ENCODE data around the gene MDP1. TPM values are rescaled to one million over a fixed set of nuclear protein-coding genes. Genes with fewer than 3 reads are reported as not detected.
"Not testable (repeated sequence)": the region's sequence is repeated elsewhere in the genome, so short reads cannot be mapped to it uniquely, and the experiment has no call there.

MDP1 gene
- total RNA-seq, 1 donor from 2014 or later: 13.5 TPM

DNA sequence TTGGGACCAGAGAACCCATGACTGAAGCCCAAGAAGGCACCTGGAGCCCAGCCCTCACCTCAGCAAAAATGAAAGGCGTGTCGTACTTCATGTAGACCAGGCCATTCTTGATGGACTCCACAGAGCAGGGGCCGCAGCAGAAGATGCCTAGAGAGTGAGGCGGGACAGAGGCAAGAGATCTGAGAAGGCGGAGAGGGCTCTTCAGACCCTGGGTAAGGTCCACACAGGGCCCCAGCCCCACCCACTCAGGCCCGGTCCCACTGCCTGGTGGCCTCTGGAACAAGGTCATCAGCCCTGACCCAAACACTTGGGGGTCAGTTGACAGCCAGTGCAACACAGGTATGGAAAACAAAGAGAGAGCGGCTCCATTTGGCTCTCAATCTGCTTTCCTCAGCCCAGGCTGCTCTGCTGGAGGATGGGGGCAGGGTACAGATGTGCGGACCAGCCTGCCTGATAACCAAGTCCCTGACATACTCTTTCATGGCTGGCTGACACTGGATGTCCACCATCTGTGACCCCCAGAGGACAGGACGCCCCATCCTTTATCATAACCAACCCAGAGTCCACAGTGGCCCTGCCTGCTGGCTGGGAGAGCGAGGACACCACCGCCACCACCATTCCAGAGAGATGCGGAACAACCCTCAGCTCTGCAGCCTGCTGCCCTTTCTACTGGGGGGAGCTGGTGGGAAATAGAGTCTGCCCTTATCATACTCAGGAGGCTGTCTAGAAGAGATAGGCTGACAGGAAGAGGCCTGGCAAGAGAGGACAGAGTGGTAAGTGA is 40.3 kb upstream of the MDP1 start:
- Mint-ChIP-seq H3K4me3 (no peak overlapping the region), H3K27me3 (no peaks in the 10 kb centered on the region), H3K4me1 (peaks cover 7% of the 10 kb centered on the region), H3K36me3 (ENCODE audit: low read depth) (peaks cover 11% of the 10 kb centered on the region), H3K27ac (no peak overlapping the region), H3K9me3 (no peaks in the 10 kb centered on the region)
- intact Hi-C loops (cut with micrococcal nuclease): no loop called here
- DNase-seq: no peak

DNA sequence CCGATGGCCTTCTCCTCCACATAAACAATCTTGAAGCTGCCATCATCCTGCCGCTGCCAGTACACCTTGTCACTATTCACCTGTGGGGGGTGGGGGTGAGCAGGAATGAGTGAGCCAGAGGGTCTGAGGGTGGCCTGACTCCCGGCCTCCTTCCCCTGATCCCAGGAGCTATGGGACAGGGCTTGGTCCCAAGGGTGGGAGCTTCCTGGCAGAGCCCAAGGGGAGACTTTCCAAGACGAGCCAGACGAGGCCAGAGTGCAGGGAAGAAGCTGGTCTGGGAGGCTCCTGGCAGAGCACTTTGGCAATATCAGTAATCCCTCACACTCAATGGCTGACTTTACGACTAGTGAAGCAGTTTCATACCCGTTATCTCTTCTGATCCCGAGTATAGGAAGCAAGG is 39.6 kb upstream of the MDP1 start:
- no peak for DNase-seq
- H3K9me3 Mint-ChIP-seq: no peaks in the 10 kb centered on the region
- intact Hi-C loops (cut with micrococcal nuclease): no loop called here
- peaks cover 14% of the 10 kb centered on the region for H3K4me1 Mint-ChIP-seq
- no peak overlapping the region for H3K4me3 Mint-ChIP-seq
- H3K36me3 Mint-ChIP-seq (ENCODE audit: low read depth): peaks cover 12% of the 10 kb centered on the region
- no peaks in the 10 kb centered on the region for H3K27me3 Mint-ChIP-seq
- no peak overlapping the region for H3K27ac Mint-ChIP-seq

DNA sequence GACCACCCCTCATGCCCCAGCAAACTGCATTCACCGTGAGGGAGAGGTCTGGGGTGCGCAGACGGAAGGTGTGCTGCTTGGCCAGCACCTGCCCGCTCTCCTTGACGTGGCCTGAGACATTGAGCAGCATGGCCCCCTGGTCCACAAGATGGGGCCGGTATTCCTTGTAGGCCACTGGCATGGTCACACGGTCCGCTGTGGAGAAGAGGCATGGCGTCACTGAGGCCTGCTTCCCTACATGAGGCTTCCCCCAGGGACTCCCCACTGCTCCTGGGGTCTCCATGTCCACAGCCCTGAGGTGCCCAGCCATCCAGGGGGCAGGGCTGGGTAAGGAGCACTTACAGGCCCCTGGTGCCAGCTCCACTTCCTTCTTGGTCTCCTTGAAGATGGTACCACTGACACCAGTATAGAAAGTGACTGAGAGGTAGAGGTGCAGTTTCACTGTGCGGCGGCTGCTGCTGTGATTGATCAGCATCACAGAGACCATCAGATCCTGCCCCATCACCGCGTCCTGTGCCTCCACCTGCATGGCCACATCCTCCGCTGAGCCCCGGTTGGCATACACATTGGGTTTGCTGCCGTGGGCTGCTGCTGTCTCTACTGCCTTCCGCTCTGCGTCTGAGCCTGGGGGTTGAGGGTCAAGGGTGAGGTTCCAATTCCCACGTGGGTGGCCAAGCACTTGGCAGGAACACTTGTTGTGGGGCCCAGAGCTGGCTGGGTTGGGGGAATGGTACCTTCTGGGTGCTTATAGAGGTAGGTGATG is 38.9 kb upstream of the MDP1 start:
- Mint-ChIP-seq H3K27me3 (no peaks in the 10 kb centered on the region), H3K4me3 (no peak overlapping the region), H3K9me3 (no peaks in the 10 kb centered on the region), H3K27ac (no peak overlapping the region), H3K36me3 (ENCODE audit: low read depth) (peaks cover 13% of the 10 kb centered on the region), H3K4me1 (peaks cover 20% of the 10 kb centered on the region)
- intact Hi-C loops (cut with micrococcal nuclease): no loop called here
- no peak for DNase-seq

GRCh38 chr14:24253936-24254335 is 38.1 kb upstream of the MDP1 start:
- Mint-ChIP-seq H3K4me3 (no peak overlapping the region), H3K9me3 (no peaks in the 10 kb centered on the region), H3K36me3 (ENCODE audit: low read depth) (peaks cover 15% of the 10 kb centered on the region), H3K27me3 (no peaks in the 10 kb centered on the region), H3K27ac (no peak overlapping the region), H3K4me1 (peaks cover 26% of the 10 kb centered on the region)
- DNase-seq: no peak
- intact Hi-C loops (cut with micrococcal nuclease): no loop called here

- Mint-ChIP-seq H3K27me3 (no peaks in the 10 kb centered on the region), H3K9me3 (no peaks in the 10 kb centered on the region), H3K27ac (no peak overlapping the region), H3K4me3 (no peak overlapping the region), H3K4me1 (peaks cover 36% of the 10 kb centered on the region), H3K36me3 (ENCODE audit: low read depth) (peaks cover 15% of the 10 kb centered on the region)
- intact Hi-C loops (cut with micrococcal nuclease): no loop called here
- no peak for DNase-seq
Measured at GRCh38 chr14:24252289-24253124, 36.6 kb upstream of the MDP1 start.

GRCh38 chr14:24251880-24252288 is 36.0 kb upstream of the MDP1 start:
- peaks cover 14% of the 10 kb centered on the region for H3K36me3 Mint-ChIP-seq (ENCODE audit: low read depth)
- intact Hi-C loops (cut with micrococcal nuclease): no loop called here
- H3K9me3 Mint-ChIP-seq: no peaks in the 10 kb centered on the region
- H3K4me1 Mint-ChIP-seq: peaks cover 40% of the 10 kb centered on the region
- no peaks in the 10 kb centered on the region for H3K27me3 Mint-ChIP-seq
- no peak overlapping the region for H3K4me3 Mint-ChIP-seq
- H3K27ac Mint-ChIP-seq: no peak overlapping the region
- DNase-seq: no peak

- H3K4me3 Mint-ChIP-seq: peak overlapping the region; percentile 65
- intact Hi-C loops (cut with micrococcal nuclease): no loop called here
- no peaks in the 10 kb centered on the region for H3K9me3 Mint-ChIP-seq
- DNase-seq: no peak
- peak overlapping the region; percentile 85 for H3K27ac Mint-ChIP-seq
- peaks cover 14% of the 10 kb centered on the region for H3K36me3 Mint-ChIP-seq (ENCODE audit: low read depth)
- H3K4me1 Mint-ChIP-seq: peaks cover 42% of the 10 kb centered on the region
- H3K27me3 Mint-ChIP-seq: no peaks in the 10 kb centered on the region
Measured at GRCh38 chr14:24250354-24250753, 34.5 kb upstream of the MDP1 start.

DNA sequence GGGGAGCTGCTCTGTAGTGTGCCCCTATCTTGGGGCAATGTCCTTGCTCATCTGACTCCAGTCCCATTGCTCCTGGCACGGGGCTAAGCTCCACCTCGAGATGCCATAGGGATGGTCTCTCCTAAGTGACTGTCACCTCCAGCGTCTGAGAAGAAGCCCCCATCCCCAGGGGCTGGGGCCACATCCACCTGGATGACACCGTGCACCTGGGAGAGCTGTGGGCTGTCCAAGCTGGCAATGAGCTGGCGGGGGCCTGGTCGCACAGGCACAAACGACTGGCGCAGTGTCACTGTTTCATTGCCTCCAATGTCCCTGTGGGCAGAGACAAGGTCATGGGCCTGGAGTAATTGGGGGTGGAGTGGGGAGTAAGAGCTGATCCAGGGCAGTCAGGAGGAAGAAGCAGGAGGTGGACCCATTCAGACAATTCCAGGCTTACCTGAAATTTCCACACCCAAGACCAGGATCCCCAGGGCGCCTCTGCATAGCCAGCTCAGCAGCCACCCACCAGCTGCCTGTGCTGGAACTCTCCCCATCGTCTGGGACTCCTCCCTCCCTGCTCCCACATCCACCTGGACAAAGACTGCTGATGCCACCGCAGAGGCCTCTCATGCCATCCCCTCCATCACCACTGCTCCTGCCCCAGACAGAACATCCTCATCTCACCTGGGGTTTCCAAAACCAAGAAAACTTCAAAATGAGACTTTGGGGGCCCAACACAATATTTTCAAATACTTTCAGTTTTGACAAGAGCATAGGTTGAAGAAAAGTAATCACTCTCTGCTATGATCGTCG is 33.6 kb upstream of the MDP1 start:
- Mint-ChIP-seq H3K36me3 (ENCODE audit: low read depth) (peaks cover 13% of the 10 kb centered on the region), H3K4me1 (peaks cover 46% of the 10 kb centered on the region), H3K4me3 (peak overlapping the region; percentile 58), H3K27me3 (no peaks in the 10 kb centered on the region), H3K9me3 (no peaks in the 10 kb centered on the region), H3K27ac (peak overlapping the region; percentile 85)
- intact Hi-C loops (cut with micrococcal nuclease): no loop called here
- DNase-seq: no peak

DNA sequence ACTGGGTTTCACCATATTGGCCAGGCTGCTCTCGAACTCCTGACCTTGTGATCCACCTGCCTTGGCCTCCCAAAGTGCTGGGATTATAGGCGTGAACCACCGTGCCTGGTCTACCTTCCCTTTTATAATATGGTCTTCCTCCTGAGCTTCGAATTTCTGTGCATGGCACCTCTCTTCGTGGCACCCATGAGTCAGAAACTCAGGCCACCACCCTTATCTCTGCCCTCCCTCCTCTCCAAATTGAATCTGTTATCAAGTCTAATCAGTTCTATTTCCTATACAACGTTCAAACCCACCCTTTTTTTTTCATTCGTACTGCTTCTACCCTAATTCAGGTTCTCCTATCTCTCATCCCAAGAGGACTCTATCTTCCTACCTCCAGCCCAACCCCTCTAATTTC is 31.6 kb upstream of the MDP1 start:
- DNase-seq: no peak
- peaks cover 8% of the 10 kb centered on the region for H3K36me3 Mint-ChIP-seq (ENCODE audit: low read depth)
- H3K9me3 Mint-ChIP-seq: no peaks in the 10 kb centered on the region
- H3K4me1 Mint-ChIP-seq: peaks cover 60% of the 10 kb centered on the region
- peak overlapping the region; percentile 59 for H3K4me3 Mint-ChIP-seq
- H3K27ac Mint-ChIP-seq: peak overlapping the region; percentile 83
- H3K27me3 Mint-ChIP-seq: no peaks in the 10 kb centered on the region
- intact Hi-C loops (cut with micrococcal nuclease): loop anchor here (1.0 to 2.0 kb wide), 2 partner anchors 27 to 41 kb away; no protein-coding TSS in a partner anchor

GRCh38 chr14:24246765-24247212 is 30.9 kb upstream of the MDP1 start:
- peaks cover 62% of the 10 kb centered on the region for H3K4me1 Mint-ChIP-seq
- intact Hi-C loops (cut with micrococcal nuclease): loop anchor here (1.0 to 2.0 kb wide), 2 partner anchors 28 to 42 kb away; no protein-coding TSS in a partner anchor

GRCh38 chr14:24245350-24245749 is 29.5 kb upstream of the MDP1 start:
- intact Hi-C loops (cut with micrococcal nuclease); H3K27me3 Mint-ChIP-seq; H3K27ac Mint-ChIP-seq; H3K9me3 Mint-ChIP-seq; DNase-seq; H3K4me3 Mint-ChIP-seq: not testable (repeated sequence)
- Mint-ChIP-seq H3K36me3 (ENCODE audit: low read depth) (peaks cover 16% of the 10 kb centered on the region), H3K4me1 (peaks cover 56% of the 10 kb centered on the region)

More at GRCh38 chr14:24246765-24247212, 30.9 kb upstream of the MDP1 start:
- Mint-ChIP-seq H3K9me3 (no peaks in the 10 kb centered on the region), H3K4me3 (peak overlapping the region; percentile 70), H3K27ac (peak overlapping the region; percentile 94), H3K27me3 (no peaks in the 10 kb centered on the region), H3K36me3 (ENCODE audit: low read depth) (peaks cover 10% of the 10 kb centered on the region)
- DNase-seq: peak; percentile 85

DNA sequence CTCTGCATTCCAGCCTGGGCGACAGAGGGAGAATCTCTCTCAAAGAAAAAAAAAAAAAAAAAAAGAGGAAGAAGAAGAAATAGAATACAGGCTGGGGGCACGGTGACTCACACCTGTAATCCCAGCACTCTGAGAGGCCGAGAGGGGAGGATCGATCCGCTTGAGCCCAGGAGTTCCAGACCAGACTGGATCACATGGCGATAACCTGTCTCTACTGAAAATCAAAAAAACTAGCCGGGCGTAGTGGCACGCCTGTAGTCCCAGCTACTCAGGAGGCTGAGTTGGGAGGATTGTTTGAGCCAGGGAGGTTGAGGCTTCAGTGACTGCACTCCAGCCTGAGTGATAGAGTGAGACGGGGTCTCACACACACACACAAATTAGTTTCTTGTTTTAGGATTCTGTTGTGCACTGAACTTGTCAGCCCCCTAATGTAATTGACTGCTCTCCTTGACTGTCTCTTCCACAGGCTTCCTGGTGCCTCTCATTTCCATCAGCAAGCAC is 27.5 kb upstream of the MDP1 start:
- peak overlapping the region; percentile 100 for H3K27ac Mint-ChIP-seq
- no peaks in the 10 kb centered on the region for H3K9me3 Mint-ChIP-seq
- peak; percentile 71 for DNase-seq
- H3K27me3 Mint-ChIP-seq: no peaks in the 10 kb centered on the region
- H3K4me1 Mint-ChIP-seq: peaks cover 59% of the 10 kb centered on the region
- H3K36me3 Mint-ChIP-seq (ENCODE audit: low read depth): peaks cover 32% of the 10 kb centered on the region
- intact Hi-C loops (cut with micrococcal nuclease): loop anchor here (1.0 to 2.0 kb wide), 3 partner anchors 54 to 89 kb away; no protein-coding TSS in a partner anchor
- H3K4me3 Mint-ChIP-seq: peak overlapping the region; percentile 99
